Thymus (tissue), 11 donors: Measurements from ENCODE around the gene DCLK3. TPM values are rescaled to one million over a fixed set of nuclear protein-coding genes. Genes with fewer than 3 reads are reported as not detected.
A peak's percentile ranks its signal among the peaks of the same experiment; 100 is the strongest.

Source experiments
- DNase-seq, 9 donors: peaks; one replicate each; pipeline ENCODE4 v3.0.0-alpha.2; 2013; ENCODE audit warnings: low spot score in 9 of 9, low read depth in 6 of 9, missing footprints in 1 of 9
- H3K27ac ChIP-seq, 2 donors: one replicate each; pipeline ENCODE4 v1.5.1; 2013; ENCODE audit warnings: control low read depth in 1 of 2, low read depth in 1 of 2, low read length in 1 of 2, mild to moderate bottlenecking in 1 of 2, moderate library complexity in 1 of 2
- H3K27me3 ChIP-seq, 2 donors: one replicate each; pipeline ENCODE4 v1.5.1; 2013; ENCODE audit warnings: low read length in 1 of 2; ENCODE audit not compliant: control insufficient read depth in 2 of 2, insufficient read depth in 1 of 2
- H3K36me3 ChIP-seq, 2 donors: one replicate each; pipeline ENCODE4 v1.5.1; 2013; ENCODE audit warnings: low read length in 1 of 2, mild to moderate bottlenecking in 1 of 2, moderate library complexity in 1 of 2; ENCODE audit not compliant: control insufficient read depth in 2 of 2, insufficient read depth in 2 of 2
- H3K4me1 ChIP-seq, 2 donors: one replicate each; pipeline ENCODE4 v1.5.1; 2013; ENCODE audit warnings: low read length in 2 of 2; ENCODE audit not compliant: control insufficient read depth in 2 of 2, insufficient read depth in 2 of 2
- H3K4me3 ChIP-seq, 2 donors: one replicate each; pipeline ENCODE4 v1.5.1; 2013; ENCODE audit warnings: low read length in 2 of 2, control low read depth in 1 of 2, mild to moderate bottlenecking in 1 of 2
- H3K9me3 ChIP-seq, 2 donors: one replicate each; pipeline ENCODE4 v1.5.1; 2013; ENCODE audit warnings: low read length in 1 of 2, mild to moderate bottlenecking in 1 of 2; ENCODE audit not compliant: control insufficient read depth in 2 of 2, insufficient read depth in 1 of 2
- WGBS: extraction: QIAGEN DNeasy Blood & Tissue Kit; methylation state at CpG from one replicate; pipeline ENCODE4 v1.1.7; 2013; 5-methylcytosine and 5-hydroxymethylcytosine counted together
- polyA plus RNA-seq: library from polyadenylated mRNA; stranded (reverse); fragments of 200-250 nt; gene quantifications from one replicate; pipeline ENCODE4 v1.2.3, GENCODE V29; 2013
- total RNA-seq: library from RNA; stranded (reverse); fragments of 120-200 nt; gene quantifications from one replicate; pipeline ENCODE4 v1.2.4, GENCODE V29; 2013
- donor health status: healthy.

DCLK3 gene
- total and polyA plus RNA-seq, 2 donors = 0.38 to 0.41 TPM

GRCh38 chr3:36705015-36705414 is 59.3 kb downstream of the DCLK3 start:
- H3K27ac ChIP-seq = no peak overlapping the region
- H3K4me3 ChIP-seq = no peak overlapping the region
- no peaks in the 10 kb centered on the region for H3K9me3 ChIP-seq
- DNase-seq = no peak
- WGBS = 89% methylated on average over 8 of the region's 8 CpGs
- H3K36me3 ChIP-seq = no peaks in the 10 kb centered on the region
- H3K4me1 ChIP-seq = no peaks in the 10 kb centered on the region
- H3K27me3 ChIP-seq = no peaks in the 10 kb centered on the region

GRCh38 chr3:36704280-36704679 is 60.1 kb downstream of the DCLK3 start:
- Histone ChIP-seq H3K4me1 (no peaks in the 10 kb centered on the region), H3K4me3 (no peak overlapping the region), H3K27ac (peak overlapping the region in 1 of 2 donors; percentile 3), H3K27me3 (no peaks in the 10 kb centered on the region), H3K36me3 (no peaks in the 10 kb centered on the region), H3K9me3 (no peaks in the 10 kb centered on the region)
- DNase-seq = no peak
- 97% methylated on average over 4 of the region's 4 CpGs for WGBS

- H3K4me1 ChIP-seq = no peaks in the 10 kb centered on the region
- H3K27ac ChIP-seq = no peak overlapping the region
- no peaks in the 10 kb centered on the region for H3K27me3 ChIP-seq
- no peak overlapping the region for H3K4me3 ChIP-seq
- no peaks in the 10 kb centered on the region for H3K36me3 ChIP-seq
- no peaks in the 10 kb centered on the region for H3K9me3 ChIP-seq
- no peak for DNase-seq
- WGBS = 94% methylated on average over 2 of the region's 2 CpGs
These were observed 63.1 kb downstream of the DCLK3 start for GRCh38 chr3:36701249-36701572.

GRCh38 chr3:36700537-36701248 is 63.7 kb downstream of the DCLK3 start:
- no peaks in the 10 kb centered on the region for H3K9me3 ChIP-seq
- H3K27ac ChIP-seq = no peak overlapping the region
- H3K27me3 ChIP-seq = no peaks in the 10 kb centered on the region
- no peaks in the 10 kb centered on the region for H3K4me1 ChIP-seq
- DNase-seq = peak; percentile 14 to 69 (median 33)
- no peaks in the 10 kb centered on the region for H3K36me3 ChIP-seq
- 12% methylated on average over 3 of the region's 3 CpGs for WGBS
- no peak overlapping the region for H3K4me3 ChIP-seq

- H3K27me3 ChIP-seq = no peaks in the 10 kb centered on the region
- H3K4me1 ChIP-seq = no peaks in the 10 kb centered on the region
- no peak for DNase-seq
- WGBS = 92% methylated on average over 3 of the region's 3 CpGs
- H3K27ac ChIP-seq = no peak overlapping the region
- no peak overlapping the region for H3K4me3 ChIP-seq
- no peaks in the 10 kb centered on the region for H3K9me3 ChIP-seq
- H3K36me3 ChIP-seq = no peaks in the 10 kb centered on the region
These were observed 66.0 kb downstream of the DCLK3 start for GRCh38 chr3:36698314-36698713.

- WGBS = 93% methylated on average over 8 of the region's 8 CpGs
These were observed 66.9 kb downstream of the DCLK3 start for GRCh38 chr3:36697229-36698001.

GRCh38 chr3:36696799-36697198 is 67.6 kb downstream of the DCLK3 start:
- Histone ChIP-seq H3K9me3 (no peaks in the 10 kb centered on the region), H3K27me3 (no peaks in the 10 kb centered on the region), H3K27ac (no peak overlapping the region), H3K36me3 (no peaks in the 10 kb centered on the region), H3K4me1 (no peaks in the 10 kb centered on the region), H3K4me3 (no peak overlapping the region)
- 96% methylated on average over 2 of the region's 2 CpGs for WGBS
- no peak for DNase-seq

More at GRCh38 chr3:36697229-36698001, 66.9 kb downstream of the DCLK3 start:
- Histone ChIP-seq H3K4me1 (no peaks in the 10 kb centered on the region), H3K4me3 (no peak overlapping the region), H3K9me3 (no peaks in the 10 kb centered on the region), H3K27me3 (no peaks in the 10 kb centered on the region), H3K36me3 (no peaks in the 10 kb centered on the region), H3K27ac (no peak overlapping the region)
- DNase-seq = no peak

- Histone ChIP-seq H3K4me1 (no peaks in the 10 kb centered on the region), H3K27me3 (no peaks in the 10 kb centered on the region), H3K4me3 (no peak overlapping the region), H3K27ac (no peak overlapping the region), H3K36me3 (no peaks in the 10 kb centered on the region), H3K9me3 (no peaks in the 10 kb centered on the region)
- DNase-seq = no peak
- 92% methylated on average over 2 of the region's 2 CpGs for WGBS
These were observed 68.6 kb downstream of the DCLK3 start for GRCh38 chr3:36695769-36696137.

- Histone ChIP-seq H3K4me1 (no peaks in the 10 kb centered on the region), H3K27ac (no peak overlapping the region), H3K27me3 (no peaks in the 10 kb centered on the region), H3K4me3 (no peak overlapping the region), H3K9me3 (no peaks in the 10 kb centered on the region), H3K36me3 (no peaks in the 10 kb centered on the region)
- WGBS = 92% methylated on average over 3 of the region's 3 CpGs
- no peak for DNase-seq
These were observed 69.1 kb downstream of the DCLK3 start for GRCh38 chr3:36695113-36695768.
